Ascending aorta (tissue), 2 donors: ENCODE data around the gene QKI. TPM values are rescaled to one million over a fixed set of nuclear protein-coding genes. Genes with fewer than 3 reads are reported as not detected.

Source experiments
- DNase-seq, 2 donors: peaks; one replicate each; pipeline ENCODE4 v3.0.0-alpha.2; 2019; ENCODE audit warnings: low spot score in 2 of 2
- H3K27ac ChIP-seq, 2 donors: fragments of 200-600 bp; sonication (generic); one replicate each; pipeline ENCODE4 v1.5.1; 2016 to 2017; ENCODE audit warnings: mild to moderate bottlenecking in 1 of 2
- H3K27me3 ChIP-seq: fragments of 200-600 bp; sonication (generic); one replicate; pipeline ENCODE4 v1.5.1; 2017
- H3K36me3 ChIP-seq, 2 donors: fragments of 200-600 bp; sonication (generic); one replicate each; pipeline ENCODE4 v1.5.1; 2016
- H3K4me1 ChIP-seq, 2 donors: fragments of 200-600 bp; sonication (generic); one replicate each; pipeline ENCODE4 v1.5.1; 2016 to 2017; ENCODE audit warnings: mild to moderate bottlenecking in 1 of 2
- H3K4me3 ChIP-seq, 2 donors: fragments of 200-600 bp; sonication (generic); one replicate each; pipeline ENCODE4 v1.5.1; 2016 to 2017; ENCODE audit warnings: mild to moderate bottlenecking in 1 of 2
- H3K9me3 ChIP-seq, 2 donors: fragments of 200-600 bp; sonication (generic); one replicate each; pipeline ENCODE4 v1.5.1; 2016
- CTCF ChIP-seq, 3 experiments: fragments of 200-600 bp in 2 of 3; fragments of 450-650 bp in 1 of 3; sonication (generic) in 2 of 3; IDR thresholded peaks; one replicate each; pipeline ENCODE4 v1.5.1; 2016 to 2019; ENCODE audit warnings: antibody characterized with exemption in 3 of 3, mild to moderate bottlenecking in 1 of 3, moderate library complexity in 1 of 3
- intact Hi-C: fragments of 100-400 bp; cut with DNase I; formaldehyde crosslinking; loops from one replicate; pipeline ENCODE4 v1.15.1; 2023
- total RNA-seq: library from RNA; depleted of rRNA; stranded (reverse); fragments of >200 nt; gene quantifications from one replicate; pipeline ENCODE4 v1.1.0, GENCODE V29; 2016

The QKI gene
- total RNA-seq, 1 donor from 2014 or later: 91.0 TPM

GRCh38 chr6:163536770-163537169, 122.3 kb downstream of the QKI start:
- intact Hi-C loops: no loop called here
- DNase-seq: no peak
- Histone ChIP-seq H3K36me3 (peaks cover 0 to 14% of the 10 kb centered on the region in 2 donors), H3K9me3 (no peaks in the 10 kb centered on the region), H3K4me1 (peaks cover 3 to 25% of the 10 kb centered on the region in 2 donors), H3K27ac (no peak overlapping the region), H3K4me3 (no peak overlapping the region), H3K27me3 (no peaks in the 10 kb centered on the region)
- TF ChIP-seq CTCF (IDR thresholded peaks at IDR 0.05): no peak

- Histone ChIP-seq H3K27ac (no peak overlapping the region), H3K27me3 (no peaks in the 10 kb centered on the region), H3K9me3 (no peaks in the 10 kb centered on the region), H3K4me3 (no peak overlapping the region), H3K4me1 (peaks cover 0 to 15% of the 10 kb centered on the region in 2 donors), H3K36me3 (peaks cover 0 to 14% of the 10 kb centered on the region in 2 donors)
- intact Hi-C loops: no loop called here
- TF ChIP-seq CTCF (IDR thresholded peaks at IDR 0.05): no peak
- DNase-seq: no peak
Measured at GRCh38 chr6:163538331-163538730, 123.8 kb downstream of the QKI start.

GRCh38 chr6:163539101-163539762, 124.7 kb downstream of the QKI start:
- Histone ChIP-seq H3K4me3 (no peak overlapping the region), H3K27me3 (no peaks in the 10 kb centered on the region), H3K36me3 (peaks cover 0 to 14% of the 10 kb centered on the region in 2 donors), H3K4me1 (peaks cover 0 to 8% of the 10 kb centered on the region in 2 donors), H3K9me3 (no peaks in the 10 kb centered on the region), H3K27ac (no peak overlapping the region)
- no peak for DNase-seq
- TF ChIP-seq CTCF (IDR thresholded peaks at IDR 0.05): no peak
- intact Hi-C loops: no loop called here

GRCh38 chr6:163543321-163543720, 128.8 kb downstream of the QKI start:
- Histone ChIP-seq H3K27ac (no peak overlapping the region), H3K4me1 (peaks cover 0 to 3% of the 10 kb centered on the region in 2 donors), H3K36me3 (no peaks in the 10 kb centered on the region), H3K4me3 (no peak overlapping the region), H3K9me3 (no peaks in the 10 kb centered on the region), H3K27me3 (no peaks in the 10 kb centered on the region)
- intact Hi-C loops: no loop called here
- DNase-seq: no peak
- TF ChIP-seq CTCF (IDR thresholded peaks at IDR 0.05): no peak

GRCh38 chr6:163545370-163545769, 130.9 kb downstream of the QKI start:
- Histone ChIP-seq H3K4me3 (no peak overlapping the region), H3K36me3 (no peaks in the 10 kb centered on the region), H3K9me3 (no peaks in the 10 kb centered on the region), H3K4me1 (no peaks in the 10 kb centered on the region), H3K27me3 (no peaks in the 10 kb centered on the region), H3K27ac (no peak overlapping the region)
- no peak for DNase-seq
- no peak for TF ChIP-seq CTCF (IDR thresholded peaks at IDR 0.05)
- intact Hi-C loops: no loop called here

- intact Hi-C loops: no loop called here
- no peaks in the 10 kb centered on the region for H3K9me3 ChIP-seq
- TF ChIP-seq CTCF (IDR thresholded peaks at IDR 0.05): no peak
- H3K27me3 ChIP-seq: no peaks in the 10 kb centered on the region
- H3K36me3 ChIP-seq: no peaks in the 10 kb centered on the region
- no peak for DNase-seq
- no peaks in the 10 kb centered on the region for H3K4me1 ChIP-seq
- H3K4me3 ChIP-seq: no peak overlapping the region
- H3K27ac ChIP-seq: no peak overlapping the region
Measured at GRCh38 chr6:163547287-163547686, 132.8 kb downstream of the QKI start.
